Activated T-helper 1 cell treated with anti-CD3 and anti-CD28 coated beads, Interleukin-12 subunit alpha, Interleukin-12 subunit beta, Interleukin-2, Interleukin-4 antibody, amounts not matched to agents 30 ng/mL and 10 ng/mL and 1 ng/mL, durations not matched to agents 14 hours and 24 hours and 36 hours (primary cell): Measurements from ENCODE around the gene CASTOR2. TPM values are rescaled to one million over a fixed set of nuclear protein-coding genes. Genes with fewer than 3 reads are reported as not detected.
"Not testable (repeated sequence)": the region's sequence is repeated elsewhere in the genome, so short reads cannot be mapped to it uniquely, and the experiment has no call there.

Experiments
- DNase-seq: peaks from one replicate; pipeline ENCODE4 v3.0.0; 2021; ENCODE audit warnings: low spot score
- H3K27ac Mint-ChIP-seq: one replicate; pipeline ENCODE4 v1.8.0; 2021; ENCODE audit warnings: mild to moderate bottlenecking, mixed read lengths
- H3K27me3 Mint-ChIP-seq: one replicate; pipeline ENCODE4 v1.8.0; 2022; ENCODE audit warnings: mild to moderate bottlenecking, moderate library complexity, mixed read lengths; ENCODE audit not compliant: insufficient read depth
- H3K36me3 Mint-ChIP-seq: one replicate; pipeline ENCODE4 v1.8.0; 2021; ENCODE audit warnings: low read depth, mixed read lengths
- H3K4me1 Mint-ChIP-seq: one replicate; pipeline ENCODE4 v1.8.0; 2021; ENCODE audit warnings: low read depth, mixed read lengths
- H3K4me3 Mint-ChIP-seq: one replicate; pipeline ENCODE4 v1.8.0; 2021; ENCODE audit warnings: mild to moderate bottlenecking, moderate library complexity, mixed read lengths
- H3K9me3 Mint-ChIP-seq: one replicate; pipeline ENCODE4 v1.8.0; 2021; ENCODE audit warnings: mixed read lengths
- intact Hi-C: fragments of 100-400 bp; cut with micrococcal nuclease; formaldehyde crosslinking; loops from one replicate; pipeline ENCODE4 v1.15.1; 2024
- total RNA-seq: library from RNA; stranded (reverse); gene quantifications from 2 replicates; pipeline ENCODE4 v1.2.3, GENCODE V29; 2022

Gene CASTOR2
- total RNA-seq, 1 donor from 2014 or later: 6.4 TPM

DNA sequence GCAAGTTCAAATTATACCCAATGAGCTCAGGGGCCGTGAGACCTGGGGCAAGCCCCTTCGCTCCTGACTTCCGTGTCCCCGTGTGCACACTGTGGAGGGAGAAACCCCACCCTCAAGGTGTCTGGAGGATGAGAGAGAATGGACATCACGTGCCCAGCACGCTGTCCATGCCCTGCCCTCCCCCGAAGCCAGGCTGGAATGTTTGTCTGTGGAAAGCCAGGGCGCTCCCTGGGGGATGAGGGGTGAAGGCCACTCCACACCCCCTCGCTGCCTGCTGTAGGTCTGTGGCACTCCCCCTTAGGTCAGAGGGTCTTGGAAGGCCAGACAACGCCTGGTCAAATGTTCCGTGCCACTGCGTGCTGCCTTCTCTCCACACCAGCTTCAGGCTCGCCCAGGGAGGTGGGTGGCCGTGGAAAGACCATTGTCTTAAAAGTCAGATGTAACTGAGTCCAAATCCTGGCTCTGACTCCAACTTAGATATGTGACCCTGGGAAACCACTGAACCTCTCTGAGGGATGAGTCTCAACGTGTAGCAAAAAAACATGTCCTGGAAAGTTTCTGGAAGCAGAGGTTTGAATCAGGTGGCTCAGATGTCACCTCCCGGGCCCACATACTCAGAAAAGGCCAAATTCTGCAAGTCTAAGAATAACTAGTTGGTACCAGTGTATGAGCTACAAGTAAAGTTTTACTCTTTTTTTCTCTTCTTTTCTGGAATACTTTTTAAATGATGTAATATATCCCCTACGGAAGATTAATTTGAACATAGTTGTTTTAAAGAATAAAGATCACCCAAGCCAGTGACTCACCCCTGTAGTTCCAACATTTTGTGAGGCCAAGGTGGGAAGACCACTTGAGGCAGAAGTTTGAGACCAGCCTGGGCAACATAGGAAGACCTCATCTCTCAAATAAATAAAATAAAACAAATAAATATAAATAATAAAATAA, 84.2 kb downstream of the CASTOR2 start:
- Mint-ChIP-seq H3K4me1 (no peaks in the 10 kb centered on the region), H3K9me3 (no peaks in the 10 kb centered on the region), H3K27ac (no peak overlapping the region), H3K36me3 (peaks cover 17% of the 10 kb centered on the region), H3K27me3 (no peaks in the 10 kb centered on the region), H3K4me3 (no peak overlapping the region)
- DNase-seq: no peak
- intact Hi-C loops: no loop called here

DNA sequence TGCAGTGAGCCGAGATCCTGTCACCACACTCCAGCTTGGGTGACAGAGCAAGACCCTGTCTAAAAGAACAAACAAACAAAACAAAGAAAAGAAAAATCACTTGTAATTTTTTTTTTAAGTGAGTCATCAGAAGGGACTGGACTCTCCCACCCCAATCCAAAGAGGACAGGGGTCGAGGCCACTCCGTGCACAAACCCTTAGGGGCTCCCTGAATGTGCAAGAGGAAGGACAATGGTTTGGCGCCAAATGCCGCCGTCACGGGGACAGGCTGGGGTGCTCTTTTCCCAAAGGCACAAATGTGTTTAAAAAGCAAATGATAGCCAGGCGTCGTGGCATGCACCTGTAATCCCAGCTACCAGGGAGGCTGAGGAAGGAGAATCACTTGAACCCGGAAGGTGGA, 85.3 kb downstream of the CASTOR2 start:
- H3K4me1 Mint-ChIP-seq: no peaks in the 10 kb centered on the region
- intact Hi-C loops: no loop called here
- DNase-seq: no peak
- no peak overlapping the region for H3K27ac Mint-ChIP-seq
- H3K9me3 Mint-ChIP-seq: no peaks in the 10 kb centered on the region
- H3K36me3 Mint-ChIP-seq: peaks cover 17% of the 10 kb centered on the region
- H3K4me3 Mint-ChIP-seq: no peak overlapping the region
- no peaks in the 10 kb centered on the region for H3K27me3 Mint-ChIP-seq

DNA sequence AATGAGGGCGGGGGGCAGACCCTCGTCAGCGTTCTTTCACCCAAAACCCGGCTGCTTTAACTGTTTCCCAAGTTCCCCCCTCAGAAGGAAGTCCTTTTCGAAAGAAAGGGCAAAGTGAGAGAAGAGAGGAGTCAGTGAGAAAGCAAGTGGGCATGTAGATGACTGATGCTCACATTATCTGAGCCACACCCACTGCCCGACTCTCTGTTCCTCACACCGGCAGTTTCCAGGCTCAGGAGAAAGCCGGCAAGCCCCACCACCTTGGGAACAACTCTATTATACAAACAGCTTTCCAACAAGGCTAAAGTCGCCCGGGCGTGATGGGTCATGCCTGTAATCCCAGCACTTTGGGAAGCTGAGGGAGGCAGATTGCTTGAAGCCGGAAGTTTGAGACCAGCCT, 86.0 kb downstream of the CASTOR2 start:
- no peak overlapping the region for H3K27ac Mint-ChIP-seq
- no peaks in the 10 kb centered on the region for H3K9me3 Mint-ChIP-seq
- intact Hi-C loops: no loop called here
- no peak for DNase-seq
- H3K4me1 Mint-ChIP-seq: no peaks in the 10 kb centered on the region
- peaks cover 20% of the 10 kb centered on the region for H3K36me3 Mint-ChIP-seq
- no peaks in the 10 kb centered on the region for H3K27me3 Mint-ChIP-seq
- H3K4me3 Mint-ChIP-seq: no peak overlapping the region

DNA sequence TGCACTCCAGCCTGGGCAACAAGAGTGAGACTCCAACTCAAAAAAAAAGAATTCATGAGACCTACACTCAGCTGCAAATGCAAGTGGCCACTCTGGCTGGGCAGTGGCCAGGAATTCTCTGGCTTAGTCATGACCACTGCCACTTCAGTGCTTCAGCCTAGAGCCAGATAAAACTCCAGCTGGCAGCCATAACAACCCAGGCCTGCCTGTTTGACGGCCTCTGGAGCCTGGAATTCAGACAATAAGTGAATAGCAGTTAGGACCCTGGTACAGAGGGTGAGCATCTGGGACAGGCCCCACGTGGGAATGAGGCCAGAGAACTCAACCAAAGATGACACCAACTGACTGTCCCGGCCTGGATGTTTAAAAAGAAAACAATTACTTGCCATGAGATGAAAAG, 90.2 kb downstream of the CASTOR2 start:
- intact Hi-C loops: no loop called here
- Mint-ChIP-seq H3K36me3 (peaks cover 36% of the 10 kb centered on the region), H3K27me3 (no peaks in the 10 kb centered on the region), H3K9me3 (no peaks in the 10 kb centered on the region), H3K27ac (no peak overlapping the region), H3K4me1 (no peaks in the 10 kb centered on the region), H3K4me3 (no peak overlapping the region)
- DNase-seq: no peak

DNA sequence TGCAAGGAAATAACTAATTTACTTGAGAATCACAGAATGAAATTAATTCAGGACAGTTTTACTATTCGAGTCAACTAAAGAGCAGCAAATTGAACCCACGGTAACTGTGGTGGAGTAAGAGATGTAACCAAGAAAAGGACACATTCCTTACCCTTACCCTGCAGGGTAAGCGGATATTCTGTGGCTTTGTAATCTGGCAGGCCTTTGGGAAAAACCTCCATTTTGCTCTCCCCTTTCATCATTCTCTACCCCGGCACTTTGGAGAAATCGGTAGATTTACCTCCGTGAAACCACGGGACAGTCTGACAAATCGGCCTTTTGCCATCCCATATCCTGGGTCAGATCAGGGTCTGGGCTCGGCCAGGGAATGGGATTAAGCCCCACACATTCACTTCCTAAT, 90.7 kb downstream of the CASTOR2 start:
- Mint-ChIP-seq H3K4me1 (no peaks in the 10 kb centered on the region), H3K27me3 (no peaks in the 10 kb centered on the region), H3K9me3 (no peaks in the 10 kb centered on the region), H3K4me3 (no peak overlapping the region), H3K36me3 (peaks cover 36% of the 10 kb centered on the region), H3K27ac (no peak overlapping the region)
- no peak for DNase-seq
- intact Hi-C loops: no loop called here

DNA sequence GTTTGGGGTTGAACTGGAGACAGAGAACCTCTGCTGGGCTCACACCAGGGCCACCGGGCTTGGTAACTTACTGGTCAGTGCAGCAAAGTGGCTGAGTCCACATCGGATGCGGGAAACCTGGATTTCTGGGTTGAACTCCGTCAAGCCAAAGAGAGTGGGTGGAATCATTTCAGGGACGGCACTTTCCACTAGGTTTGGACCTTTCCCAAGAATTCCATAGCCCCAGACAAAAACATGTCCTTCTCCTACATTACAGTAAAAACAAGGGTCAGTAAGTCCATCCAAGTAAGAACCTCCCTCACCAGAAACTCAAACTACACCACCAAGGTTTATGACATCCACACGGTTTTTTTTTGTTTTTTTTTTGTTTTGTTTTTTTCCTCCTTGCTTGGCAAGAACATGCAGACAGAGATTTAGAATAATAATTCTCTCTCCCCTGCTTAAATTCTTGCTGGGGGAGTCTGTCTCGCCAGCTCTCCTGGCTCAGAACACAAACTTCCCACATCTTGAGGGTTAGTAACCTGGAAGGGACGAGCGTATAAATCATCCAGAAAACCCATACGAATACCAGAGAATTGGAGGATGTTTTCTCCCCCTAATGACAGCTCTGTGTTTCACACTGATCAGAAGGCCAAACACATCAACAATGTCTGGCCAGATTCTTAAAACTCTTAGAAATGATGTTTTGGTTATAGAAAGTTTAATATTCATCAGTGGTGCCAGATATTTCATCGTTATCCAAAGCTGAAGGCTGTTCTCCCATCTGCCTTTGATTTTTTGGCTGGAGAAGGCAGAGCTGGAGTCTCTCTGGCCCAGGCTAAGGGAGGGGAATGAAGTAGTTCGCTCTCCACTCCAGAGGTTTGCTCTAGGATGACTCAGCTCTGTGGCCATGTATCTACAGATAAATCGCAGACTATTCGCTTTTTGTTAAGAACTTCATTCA, 91.6 kb downstream of the CASTOR2 start:
- Mint-ChIP-seq H3K27me3 (no peaks in the 10 kb centered on the region), H3K4me3 (no peak overlapping the region), H3K27ac (no peak overlapping the region), H3K4me1 (no peaks in the 10 kb centered on the region), H3K36me3 (peaks cover 37% of the 10 kb centered on the region), H3K9me3 (no peaks in the 10 kb centered on the region)
- intact Hi-C loops: no loop called here
- DNase-seq: no peak

DNA sequence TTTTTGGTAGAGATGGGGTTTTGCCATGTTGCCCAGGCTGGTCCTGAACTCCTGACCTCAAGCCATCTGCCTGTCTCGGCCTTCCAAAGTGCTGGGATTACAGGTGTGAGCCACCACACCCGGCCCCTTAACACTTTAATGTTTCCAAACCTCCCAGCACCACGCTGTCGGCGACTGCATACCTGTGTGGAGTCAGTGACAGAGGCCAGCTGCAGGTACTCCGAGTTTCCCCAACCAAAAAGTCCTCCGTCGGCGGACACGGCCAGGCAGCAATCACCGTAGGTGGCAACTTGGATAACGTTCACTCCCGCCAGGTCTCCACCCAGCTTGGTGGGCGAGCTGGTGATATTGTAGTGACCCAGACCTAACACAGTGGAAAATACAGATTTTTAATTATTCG, 93.9 kb downstream of the CASTOR2 start:
- no peak for DNase-seq
- Mint-ChIP-seq H3K4me3 (no peak overlapping the region), H3K27me3 (no peaks in the 10 kb centered on the region), H3K27ac (no peak overlapping the region), H3K36me3 (peaks cover 38% of the 10 kb centered on the region), H3K9me3 (no peaks in the 10 kb centered on the region), H3K4me1 (no peaks in the 10 kb centered on the region)
- intact Hi-C loops: no loop called here

DNA sequence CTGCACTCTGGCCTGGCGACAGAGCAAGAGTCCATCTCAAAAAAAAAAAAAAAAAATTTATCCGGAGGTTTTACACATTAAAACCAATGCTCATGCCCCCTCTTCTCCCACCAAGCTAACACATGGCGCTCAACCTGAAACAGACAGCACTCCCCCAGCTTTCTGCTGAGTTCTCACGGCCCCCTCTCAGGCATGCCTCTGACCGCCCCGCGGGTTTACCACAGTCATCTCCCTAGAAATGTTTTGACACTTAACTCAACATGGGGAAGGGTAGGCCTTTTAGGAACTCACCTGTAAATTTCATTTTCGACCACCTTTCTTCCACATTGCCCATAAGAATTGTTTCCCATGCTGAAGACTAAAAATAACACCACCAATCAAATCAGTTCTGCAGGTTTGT, 99.8 kb downstream of the CASTOR2 start:
- Mint-ChIP-seq H3K4me3 (no peak overlapping the region), H3K36me3 (peaks cover 34% of the 10 kb centered on the region)
- intact Hi-C loops: no loop called here

DNA sequence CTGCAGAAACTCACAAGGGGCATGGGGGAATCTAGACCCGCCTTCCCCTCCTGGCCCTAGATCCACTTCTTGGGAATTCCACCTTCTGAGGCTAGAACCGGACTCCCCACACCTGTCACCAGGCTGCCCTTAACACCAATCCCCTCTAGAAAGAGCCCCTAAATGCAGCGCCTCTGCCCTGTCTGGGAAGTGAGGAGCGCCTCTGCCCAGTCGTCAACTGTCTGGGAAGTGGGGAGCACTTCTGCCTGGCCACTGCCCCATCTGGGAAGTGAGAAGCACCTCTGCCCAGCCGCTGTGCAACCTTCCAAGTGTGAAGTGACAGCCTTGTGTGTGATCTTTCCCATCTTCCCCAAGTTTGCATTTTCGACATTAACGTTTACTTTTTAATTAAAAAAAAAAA, 100.3 kb downstream of the CASTOR2 start:
- peaks cover 36% of the 10 kb centered on the region for H3K36me3 Mint-ChIP-seq
- no peak overlapping the region for H3K27ac Mint-ChIP-seq
- no peak for DNase-seq
- H3K4me3 Mint-ChIP-seq: no peak overlapping the region
- no peaks in the 10 kb centered on the region for H3K9me3 Mint-ChIP-seq
- intact Hi-C loops: no loop called here
- H3K27me3 Mint-ChIP-seq: no peaks in the 10 kb centered on the region
- H3K4me1 Mint-ChIP-seq: no peaks in the 10 kb centered on the region

More for the DNA sequence above, 99.8 kb downstream of the CASTOR2 start:
- H3K9me3 Mint-ChIP-seq: no peaks in the 10 kb centered on the region
- H3K27me3 Mint-ChIP-seq: no peaks in the 10 kb centered on the region
- H3K27ac Mint-ChIP-seq: no peak overlapping the region
- DNase-seq: no peak
- no peaks in the 10 kb centered on the region for H3K4me1 Mint-ChIP-seq

DNA sequence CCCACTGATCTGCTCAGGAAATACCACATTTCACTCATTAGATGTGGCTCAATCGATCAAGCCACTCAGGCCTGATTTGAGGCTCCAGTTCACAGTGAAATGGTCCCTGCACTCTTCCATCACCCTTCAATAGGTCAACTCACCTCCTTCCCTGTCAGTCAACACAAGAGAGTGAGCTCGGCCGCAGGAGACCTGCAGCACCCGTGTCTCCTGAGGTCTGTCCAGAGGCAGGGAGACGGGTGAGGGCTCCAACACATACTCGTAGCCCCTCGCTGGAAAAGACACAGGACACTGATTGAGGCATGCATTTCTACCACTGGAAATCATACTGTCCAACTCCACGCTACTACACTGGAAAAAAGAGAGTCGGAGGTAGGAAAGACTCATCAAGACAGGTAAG, 102.0 kb downstream of the CASTOR2 start:
- H3K4me1 Mint-ChIP-seq: no peaks in the 10 kb centered on the region
- DNase-seq: no peak
- H3K27me3 Mint-ChIP-seq: no peaks in the 10 kb centered on the region
- H3K27ac Mint-ChIP-seq: no peak overlapping the region
- intact Hi-C loops: no loop called here
- no peak overlapping the region for H3K4me3 Mint-ChIP-seq
- H3K36me3 Mint-ChIP-seq: peaks cover 36% of the 10 kb centered on the region
- H3K9me3 Mint-ChIP-seq: no peaks in the 10 kb centered on the region

DNA sequence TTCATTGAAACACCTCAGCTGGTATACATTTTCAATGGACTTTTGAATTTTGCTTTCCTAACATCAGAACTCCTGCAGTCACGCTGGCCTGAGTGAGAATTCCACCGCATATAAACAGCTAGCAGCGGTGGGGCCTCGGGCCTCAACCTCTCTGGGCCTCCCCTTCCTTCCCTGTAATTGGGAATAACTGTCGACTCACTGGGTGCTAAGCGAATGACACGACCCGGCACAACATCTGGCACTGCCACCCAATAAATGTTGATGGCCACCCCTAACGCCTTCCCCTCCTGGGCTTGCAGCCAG, 108.4 kb downstream of the CASTOR2 start:
- Mint-ChIP-seq H3K36me3 (peaks cover 16% of the 10 kb centered on the region), H3K27me3 (no peaks in the 10 kb centered on the region), H3K9me3 (no peaks in the 10 kb centered on the region), H3K4me1 (peaks cover 5% of the 10 kb centered on the region), H3K27ac (peak overlapping the region; percentile 97), H3K4me3 (peak overlapping the region; percentile 99)
- DNase-seq: no peak
- intact Hi-C loops: loop anchor here (5.0 kb wide), 2 partner anchors 454 to 974 kb away; partner anchors contain the start of genes MDH2 and STYXL1

DNA sequence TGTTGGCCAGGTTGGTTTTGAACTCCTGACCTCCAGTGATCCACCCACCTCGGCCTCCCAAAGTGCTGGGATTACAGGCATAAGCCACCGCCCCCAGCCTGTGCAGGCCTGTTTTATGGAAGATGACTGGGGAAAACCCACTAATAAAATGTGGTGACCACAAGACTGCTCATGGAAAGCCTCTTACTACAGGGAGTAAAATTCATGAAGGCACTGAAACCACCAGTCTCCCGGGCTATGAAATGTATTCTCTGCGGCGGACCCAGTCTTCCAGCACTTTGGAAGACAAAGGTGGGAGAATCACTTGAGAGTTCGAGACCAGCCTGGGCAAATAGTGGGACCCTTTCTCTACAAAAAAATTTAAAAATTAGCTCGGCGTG, 109.7 kb downstream of the CASTOR2 start:
- H3K36me3 Mint-ChIP-seq: peaks cover 12% of the 10 kb centered on the region
- not testable (repeated sequence) for H3K9me3 Mint-ChIP-seq, DNase-seq, H3K27me3 Mint-ChIP-seq, H3K4me1 Mint-ChIP-seq
- peak overlapping the region; percentile 91 for H3K27ac Mint-ChIP-seq
- peak overlapping the region; percentile 99 for H3K4me3 Mint-ChIP-seq
- intact Hi-C loops: loop anchor here (5.0 kb wide), 2 partner anchors 453 to 973 kb away; partner anchors contain the start of genes MDH2 and STYXL1
